Sigmoid colon (tissue), 7 donors: ENCODE measurements around the gene RLIM. TPM values are rescaled to one million over a fixed set of nuclear protein-coding genes. Genes with fewer than 3 reads are reported as not detected.
"Not testable (repeated sequence)": the region's sequence is repeated elsewhere in the genome, so short reads cannot be mapped to it uniquely, and the experiment has no call there.

Experiments
- DNase-seq: peaks from one replicate; pipeline ENCODE4 v3.0.0-alpha.2; 2019
- H3K27ac ChIP-seq, 4 donors: fragments of 200-600 bp; sonication (generic); one replicate each; pipeline ENCODE4 v1.5.1; 2016 to 2019; ENCODE audit warnings: mild to moderate bottlenecking in 1 of 4
- H3K27me3 ChIP-seq, 3 donors: fragments of 200-600 bp; sonication (generic); one replicate each; pipeline ENCODE4 v1.5.1; 2019; ENCODE audit warnings: mild to moderate bottlenecking in 1 of 3
- H3K36me3 ChIP-seq, 4 donors: fragments of 200-600 bp; sonication (generic); one replicate each; pipeline ENCODE4 v1.5.1; 2016 to 2019
- H3K4me1 ChIP-seq, 4 donors: fragments of 200-600 bp; sonication (generic); one replicate each; pipeline ENCODE4 v1.5.1; 2017 to 2019
- H3K4me3 ChIP-seq, 4 donors: fragments of 200-600 bp; sonication (generic); one replicate each; pipeline ENCODE4 v1.5.1; 2017 to 2019; ENCODE audit warnings: mild to moderate bottlenecking in 2 of 4, moderate library complexity in 1 of 4
- H3K9me3 ChIP-seq, 4 donors: fragments of 200-600 bp in 3 of 4; sonication (generic) in 3 of 4; one replicate each; pipeline versions ENCODE4 v1.5.1 to v1.6.1; 2013 to 2019
- EP300 ChIP-seq, 4 donors: sonication (generic); formaldehyde crosslinking; IDR thresholded peaks; one replicate each; pipeline ENCODE4 v1.6.1; 2017; ENCODE audit warnings: antibody characterized with exemption in 4 of 4
- POLR2A ChIP-seq, 2 donors: fragments of 450-650 bp; IDR thresholded peaks; one replicate each; pipeline ENCODE4 v1.6.1; 2016; ENCODE audit warnings: antibody characterized with exemption in 2 of 2, mild to moderate bottlenecking in 2 of 2, moderate library complexity in 2 of 2
- POLR2AphosphoS5 ChIP-seq, 4 donors: sonication (generic); formaldehyde crosslinking; IDR thresholded peaks; one replicate each; pipeline ENCODE4 v1.6.1; 2017; ENCODE audit warnings: antibody characterized with exemption in 4 of 4
- WGBS, 2 donors: extraction: QIAGEN DNeasy Blood & Tissue Kit; methylation state at CpG; one replicate each; pipeline ENCODE4 v1.1.7; 2013; 5-methylcytosine and 5-hydroxymethylcytosine counted together
- intact Hi-C: fragments of 100-400 bp; cut with DNase I; formaldehyde crosslinking; loops from one replicate; pipeline ENCODE4 v1.15.1; 2023
- polyA plus RNA-seq, 3 donors: library from polyadenylated mRNA; stranded (reverse); fragments of 200-250 nt; gene quantifications; one replicate each; pipeline ENCODE4 v1.2.3, GENCODE V29; 2013
- total RNA-seq, 4 donors: library from RNA; depleted of rRNA; stranded (reverse); fragments of >200 nt; gene quantifications; one replicate each; pipeline ENCODE4 v1.1.0, GENCODE V29; 2016
- TF ChIP-seq, protein P1 (sequence below), 4 experiments: fragments of 450-650 bp in 3 of 4; fragments of 200-600 bp in 1 of 4; IDR thresholded peaks; one replicate each; pipeline ENCODE4 v1.5.1; 2016 to 2019; ENCODE audit warnings: antibody characterized with exemption in 4 of 4, mild to moderate bottlenecking in 3 of 4, moderate library complexity in 2 of 4
- donor health status: healthy with polysubstance abuse.
- donor health status: Bipolar disorder and iron deficiency.
- donor health status: healthy.

RLIM gene, protein sequence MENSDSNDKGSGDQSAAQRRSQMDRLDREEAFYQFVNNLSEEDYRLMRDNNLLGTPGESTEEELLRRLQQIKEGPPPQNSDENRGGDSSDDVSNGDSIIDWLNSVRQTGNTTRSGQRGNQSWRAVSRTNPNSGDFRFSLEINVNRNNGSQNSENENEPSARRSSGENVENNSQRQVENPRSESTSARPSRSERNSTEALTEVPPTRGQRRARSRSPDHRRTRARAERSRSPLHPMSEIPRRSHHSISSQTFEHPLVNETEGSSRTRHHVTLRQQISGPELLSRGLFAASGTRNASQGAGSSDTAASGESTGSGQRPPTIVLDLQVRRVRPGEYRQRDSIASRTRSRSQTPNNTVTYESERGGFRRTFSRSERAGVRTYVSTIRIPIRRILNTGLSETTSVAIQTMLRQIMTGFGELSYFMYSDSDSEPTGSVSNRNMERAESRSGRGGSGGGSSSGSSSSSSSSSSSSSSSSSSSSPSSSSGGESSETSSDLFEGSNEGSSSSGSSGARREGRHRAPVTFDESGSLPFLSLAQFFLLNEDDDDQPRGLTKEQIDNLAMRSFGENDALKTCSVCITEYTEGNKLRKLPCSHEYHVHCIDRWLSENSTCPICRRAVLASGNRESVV
- total RNA-seq (10 to 100 TPM; 20.4 to 36.4 (median 24.0) TPM), polyA plus RNA-seq (1 to 10 TPM; 3.0 to 8.8 (median 4.9) TPM)

DNA sequence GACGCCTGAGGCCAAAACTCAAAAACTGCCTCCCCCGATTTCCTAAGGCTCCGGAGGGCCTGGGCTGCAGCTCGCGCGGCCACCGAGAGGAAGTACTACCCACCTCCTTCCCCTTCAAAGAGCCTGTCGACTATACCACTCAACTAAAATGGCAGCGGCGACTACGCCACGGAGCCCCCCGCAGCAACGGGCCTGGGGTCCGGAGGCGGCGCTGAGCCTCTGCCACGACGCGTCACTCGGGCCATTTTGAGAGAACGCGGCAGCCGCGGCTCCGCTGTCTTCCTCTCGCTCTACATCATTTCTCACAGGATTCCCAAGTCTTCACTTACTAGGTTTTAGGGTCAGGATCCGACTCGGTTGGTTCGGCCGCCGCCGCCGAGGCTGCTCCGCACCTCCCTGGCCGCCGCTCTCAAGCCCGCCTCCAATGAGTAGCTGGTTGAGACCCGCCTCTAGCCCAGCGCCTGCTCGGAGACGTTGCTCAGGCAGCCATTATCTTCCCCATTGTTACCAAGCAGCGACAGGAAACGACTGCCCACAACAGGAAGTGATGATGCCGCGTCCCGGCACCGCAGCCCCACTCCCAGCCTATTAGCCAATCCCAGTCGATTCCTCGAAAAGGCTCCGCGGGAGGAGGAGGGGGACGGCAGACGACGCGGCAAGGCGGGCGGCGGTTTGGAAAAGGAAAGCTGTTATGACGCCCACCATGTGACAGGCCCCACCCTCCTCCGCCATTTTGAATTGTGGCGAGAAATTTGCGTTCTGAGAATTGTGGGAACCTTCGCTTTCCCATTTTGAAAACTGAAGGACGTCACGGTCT lies at the start of gene RLIM:
Gene RLIM (minus strand): TSS at position 532 of the 817 bp plus-strand sequence. CDS start 18,647 bp downstream, outside the sequence.
- Histone ChIP-seq H3K4me1 (peaks cover 0 to 9% (median 2%) of the 10 kb centered on the region in 4 donors), H3K9me3 (no peaks in the 10 kb centered on the region), H3K36me3 (no peaks in the 10 kb centered on the region), H3K27me3 (no peaks in the 10 kb centered on the region), H3K27ac (peak within 1 kb of the TSS; percentile 94 to 99 (median 96)), H3K4me3 (peak within 1 kb of the TSS; percentile 66 to 85 (median 75))
- peak; percentile 97 for DNase-seq
- 0% methylated on average over 66 of the region's 66 CpGs for WGBS, 2 donors
- intact Hi-C loops, result loop anchor here (2.0 to 5.0 kb wide), 3 partner anchors 310 to 658 kb away; partner anchors contain the start of genes ABCB7, NEXMIF and UPRT
- peak; percentile 37 to 72 for TF ChIP-seq POLR2A (IDR thresholded peaks at IDR 0.05)
- TF ChIP-seq, protein P1, sequence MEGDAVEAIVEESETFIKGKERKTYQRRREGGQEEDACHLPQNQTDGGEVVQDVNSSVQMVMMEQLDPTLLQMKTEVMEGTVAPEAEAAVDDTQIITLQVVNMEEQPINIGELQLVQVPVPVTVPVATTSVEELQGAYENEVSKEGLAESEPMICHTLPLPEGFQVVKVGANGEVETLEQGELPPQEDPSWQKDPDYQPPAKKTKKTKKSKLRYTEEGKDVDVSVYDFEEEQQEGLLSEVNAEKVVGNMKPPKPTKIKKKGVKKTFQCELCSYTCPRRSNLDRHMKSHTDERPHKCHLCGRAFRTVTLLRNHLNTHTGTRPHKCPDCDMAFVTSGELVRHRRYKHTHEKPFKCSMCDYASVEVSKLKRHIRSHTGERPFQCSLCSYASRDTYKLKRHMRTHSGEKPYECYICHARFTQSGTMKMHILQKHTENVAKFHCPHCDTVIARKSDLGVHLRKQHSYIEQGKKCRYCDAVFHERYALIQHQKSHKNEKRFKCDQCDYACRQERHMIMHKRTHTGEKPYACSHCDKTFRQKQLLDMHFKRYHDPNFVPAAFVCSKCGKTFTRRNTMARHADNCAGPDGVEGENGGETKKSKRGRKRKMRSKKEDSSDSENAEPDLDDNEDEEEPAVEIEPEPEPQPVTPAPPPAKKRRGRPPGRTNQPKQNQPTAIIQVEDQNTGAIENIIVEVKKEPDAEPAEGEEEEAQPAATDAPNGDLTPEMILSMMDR (IDR thresholded peaks at IDR 0.05), result no peak
- peak; percentile 85 to 95 (median 88) for TF ChIP-seq POLR2AphosphoS5 (IDR thresholded peaks at IDR 0.05)
- TF ChIP-seq EP300 (IDR thresholded peaks at IDR 0.05), result peak in 2 of 4 donors; percentile 34 to 47

DNA sequence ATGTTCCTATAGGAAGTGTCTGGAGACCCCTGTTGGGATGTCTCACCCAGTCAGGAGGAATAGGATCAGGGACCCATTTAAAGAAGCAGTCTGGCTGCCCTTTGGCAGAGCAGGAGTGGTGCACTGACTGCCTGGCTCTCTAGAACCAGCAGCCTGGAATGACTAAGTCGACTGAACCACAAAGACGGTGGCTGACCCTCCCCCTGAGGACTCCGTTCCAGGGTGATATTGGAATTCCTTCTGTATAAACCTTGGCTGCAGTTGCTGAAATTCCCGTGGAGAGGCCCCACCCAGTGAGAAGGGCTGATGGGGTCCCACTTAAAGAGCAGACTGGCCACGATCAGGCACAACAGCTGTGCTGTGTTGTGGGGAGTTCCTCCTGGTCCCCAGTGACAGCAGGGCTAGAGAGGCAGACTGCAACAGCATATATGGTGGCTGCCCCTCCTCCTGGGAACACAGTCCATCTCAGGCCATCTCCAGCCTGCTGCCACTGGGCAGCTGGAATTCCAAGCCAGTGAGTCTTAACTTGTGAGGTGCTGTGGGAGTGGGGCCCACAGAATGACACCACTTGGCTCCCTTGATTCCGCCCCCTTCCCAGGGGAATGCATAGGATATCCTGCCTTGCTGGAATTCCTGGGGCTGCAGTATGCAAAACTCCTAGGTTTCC lies 41.8 kb upstream of the RLIM start:
- WGBS, 2 donors, result 73 to 76% methylated on average over 6 of the region's 6 CpGs
- H3K4me1 ChIP-seq, result no peaks in the 10 kb centered on the region
- no peaks in the 10 kb centered on the region for H3K27me3 ChIP-seq
- no peak for TF ChIP-seq EP300 (IDR thresholded peaks at IDR 0.05)
- TF ChIP-seq POLR2A (IDR thresholded peaks at IDR 0.05), result no peak
- TF ChIP-seq, protein P1 (IDR thresholded peaks at IDR 0.05), result no peak
- no peak for TF ChIP-seq POLR2AphosphoS5 (IDR thresholded peaks at IDR 0.05)
- no peak overlapping the region for H3K4me3 ChIP-seq
- DNase-seq, result no peak
- H3K27ac ChIP-seq, result no peak overlapping the region
- H3K36me3 ChIP-seq, result no peaks in the 10 kb centered on the region
- H3K9me3 ChIP-seq, result no peaks in the 10 kb centered on the region
- intact Hi-C loops, result no loop called here

DNA sequence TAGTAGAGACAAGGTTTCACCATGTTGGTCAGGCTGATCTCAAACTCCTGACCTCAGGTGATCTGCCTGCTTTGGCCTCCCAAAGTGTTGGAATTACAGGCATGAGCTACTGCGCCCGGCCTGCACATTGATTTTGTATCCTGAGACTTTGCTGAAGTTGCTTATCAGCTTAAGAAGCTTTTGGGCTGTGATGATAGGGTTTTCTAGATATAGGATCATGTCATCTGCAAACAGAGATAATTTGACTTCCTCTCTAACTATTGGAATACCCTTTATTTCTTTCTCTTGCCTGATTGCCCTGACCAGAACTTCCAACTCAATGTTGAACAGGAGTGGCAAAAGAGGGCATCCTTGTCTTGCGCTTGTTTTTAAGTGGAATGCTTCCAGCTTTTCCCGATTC lies 40.5 kb upstream of the RLIM start:
- 91 to 95% methylated on average over 4 of the region's 4 CpGs for WGBS, 2 donors
- H3K9me3 ChIP-seq, H3K27me3 ChIP-seq, intact Hi-C loops, H3K36me3 ChIP-seq, H3K4me1 ChIP-seq, H3K4me3 ChIP-seq, H3K27ac ChIP-seq, DNase-seq: not testable (repeated sequence)

DNA sequence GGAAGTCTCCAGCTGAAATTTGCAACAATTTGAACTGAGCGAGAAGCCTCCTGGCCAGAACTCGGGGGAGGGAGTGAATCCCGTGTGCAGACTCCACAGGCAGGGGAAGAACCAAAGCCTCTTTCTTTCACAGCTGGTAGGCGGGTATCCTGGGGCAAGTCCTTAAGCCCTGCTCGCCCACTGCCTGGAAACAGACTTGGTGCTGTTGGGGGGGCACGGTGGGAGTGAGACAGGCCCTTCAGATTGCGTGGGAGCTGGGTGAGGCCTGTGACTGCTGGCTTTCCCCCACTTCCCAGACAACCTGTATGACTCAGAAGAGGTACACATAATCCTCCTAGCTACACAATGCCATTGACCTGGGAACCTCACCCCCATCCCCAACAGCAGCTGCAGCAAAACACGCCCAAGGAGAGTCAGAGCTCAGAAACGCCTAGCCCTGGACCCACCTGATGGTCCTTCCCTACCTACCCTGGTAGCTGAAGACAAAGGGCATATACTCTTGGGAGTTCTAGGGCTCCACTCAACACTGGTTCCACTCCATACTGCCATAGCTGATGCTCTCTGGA lies 22.4 kb upstream of the RLIM start:
- WGBS, 2 donors, result 89% methylated on average over 9 of the region's 9 CpGs
- intact Hi-C loops, result no loop called here
- Histone ChIP-seq H3K36me3 (no peaks in the 10 kb centered on the region), H3K4me3 (no peak overlapping the region), H3K9me3 (no peaks in the 10 kb centered on the region), H3K27ac (no peak overlapping the region), H3K27me3 (no peaks in the 10 kb centered on the region), H3K4me1 (no peaks in the 10 kb centered on the region)
- no peak for DNase-seq
- TF ChIP-seq, protein P1 (IDR thresholded peaks at IDR 0.05), result no peak
- TF ChIP-seq POLR2AphosphoS5 (IDR thresholded peaks at IDR 0.05) (no peak), EP300 (IDR thresholded peaks at IDR 0.05) (no peak), POLR2A (IDR thresholded peaks at IDR 0.05) (no peak)
